DOHH2 (cell line): Measurements from ENCODE around the gene ABAT.

ENCODE experiments used
- H3F3A ChIP-seq: fragments of 200-600 bp; sonication (generic), shearing (Covaris generic); 2 replicates; pipeline ENCODE4 v1.6.0; 2016; ENCODE audit warnings: antibody characterized with exemption, mild to moderate bottlenecking; ENCODE audit not compliant: control insufficient read depth, insufficient read depth
- H3K27ac ChIP-seq: fragments of 200-600 bp; sonication (generic); 2 replicates; pipeline ENCODE4 v1.5.1; 2014; ENCODE audit warnings: low read depth, mild to moderate bottlenecking, low read length, moderate library complexity
- H3K27me3 ChIP-seq: fragments of 200-600 bp; sonication (generic); 2 replicates; pipeline ENCODE4 v1.6.1; 2014; ENCODE audit warnings: mild to moderate bottlenecking, low read length, mixed read lengths; ENCODE audit not compliant: control insufficient read depth
- H3K36me3 ChIP-seq: fragments of 200-600 bp; sonication (generic); 2 replicates; pipeline ENCODE4 v1.6.1; 2014; ENCODE audit warnings: mild to moderate bottlenecking, low read length, moderate library complexity, mixed read lengths; ENCODE audit not compliant: control insufficient read depth
- H3K4me1 ChIP-seq: fragments of 200-600 bp; sonication (generic); 2 replicates; pipeline ENCODE4 v1.6.1; 2014; ENCODE audit warnings: mild to moderate bottlenecking, low read length, mixed read lengths; ENCODE audit not compliant: control insufficient read depth
- H3K4me2 ChIP-seq: fragments of 200-600 bp; sonication (generic); 2 replicates; pipeline ENCODE4 v1.6.0; 2014; ENCODE audit warnings: mild to moderate bottlenecking, low read length, moderate library complexity
- H3K4me3 ChIP-seq: fragments of 200-600 bp; sonication (generic); 2 replicates; pipeline ENCODE4 v1.5.1; 2014; ENCODE audit warnings: mild to moderate bottlenecking, low read length, mixed read lengths
- H3K79me2 ChIP-seq: fragments of 200-600 bp; sonication (generic); 2 replicates; pipeline ENCODE4 v1.6.1; 2014; ENCODE audit warnings: mild to moderate bottlenecking, low read length, mixed read lengths; ENCODE audit not compliant: control insufficient read depth
- H3K9me2 ChIP-seq: fragments of 200-600 bp; sonication (generic); replicated peaks from 2 replicates; pipeline ENCODE4 v1.6.1; 2014; ENCODE audit warnings: mild to moderate bottlenecking, low read length, mixed read lengths; ENCODE audit not compliant: control insufficient read depth
- H3K9me3 ChIP-seq: fragments of 200-600 bp; sonication (generic); 2 replicates; pipeline ENCODE4 v1.6.1; 2014; ENCODE audit warnings: antibody characterized with exemption, low read length, mixed read lengths; ENCODE audit not compliant: control insufficient read depth, insufficient read depth
- H4K20me1 ChIP-seq: fragments of 200-600 bp; sonication (generic); 2 replicates; pipeline ENCODE4 v1.6.0; 2014; ENCODE audit warnings: low read depth, mild to moderate bottlenecking, antibody characterized with exemption, low read length, moderate library complexity; ENCODE audit not compliant: control insufficient read depth, insufficient read depth
- EZH2phosphoT487 ChIP-seq: fragments of 200-600 bp; sonication (generic); IDR thresholded peaks from 2 replicates; pipeline ENCODE4 v1.6.1; 2017; ENCODE audit warnings: borderline replicate concordance, mild to moderate bottlenecking, antibody characterized with exemption, low read length, moderate library complexity, mixed read lengths
- TF ChIP-seq, protein P1 (sequence below): fragments of 200-600 bp; sonication (generic); IDR thresholded peaks from one replicate; pipeline ENCODE4 v1.5.1; 2014; ENCODE audit warnings: antibody characterized with exemption, mild to moderate bottlenecking, low read depth, low read length; ENCODE audit not compliant: poor library complexity, severe bottlenecking

ABAT gene

GRCh38 chr16:8831871-8832716 lies 157.7 kb downstream of the ABAT start:
- Histone ChIP-seq H3K9me2 (no peaks in the 10 kb centered on the region), H3F3A (no peaks in the 10 kb centered on the region), H3K27me3 (no peaks in the 10 kb centered on the region), H3K4me1 (peaks cover 12% of the 10 kb centered on the region), H3K36me3 (peaks cover 48% of the 10 kb centered on the region), H3K4me3 (no peak overlapping the region), H3K9me3 (no peaks in the 10 kb centered on the region), H3K4me2 (no peak overlapping the region), H3K27ac (no peak overlapping the region), H3K79me2 (peaks cover 51% of the 10 kb centered on the region), H4K20me1 (no peaks in the 10 kb centered on the region)
- TF ChIP-seq EZH2phosphoT487: no peak
- TF ChIP-seq, protein P1, sequence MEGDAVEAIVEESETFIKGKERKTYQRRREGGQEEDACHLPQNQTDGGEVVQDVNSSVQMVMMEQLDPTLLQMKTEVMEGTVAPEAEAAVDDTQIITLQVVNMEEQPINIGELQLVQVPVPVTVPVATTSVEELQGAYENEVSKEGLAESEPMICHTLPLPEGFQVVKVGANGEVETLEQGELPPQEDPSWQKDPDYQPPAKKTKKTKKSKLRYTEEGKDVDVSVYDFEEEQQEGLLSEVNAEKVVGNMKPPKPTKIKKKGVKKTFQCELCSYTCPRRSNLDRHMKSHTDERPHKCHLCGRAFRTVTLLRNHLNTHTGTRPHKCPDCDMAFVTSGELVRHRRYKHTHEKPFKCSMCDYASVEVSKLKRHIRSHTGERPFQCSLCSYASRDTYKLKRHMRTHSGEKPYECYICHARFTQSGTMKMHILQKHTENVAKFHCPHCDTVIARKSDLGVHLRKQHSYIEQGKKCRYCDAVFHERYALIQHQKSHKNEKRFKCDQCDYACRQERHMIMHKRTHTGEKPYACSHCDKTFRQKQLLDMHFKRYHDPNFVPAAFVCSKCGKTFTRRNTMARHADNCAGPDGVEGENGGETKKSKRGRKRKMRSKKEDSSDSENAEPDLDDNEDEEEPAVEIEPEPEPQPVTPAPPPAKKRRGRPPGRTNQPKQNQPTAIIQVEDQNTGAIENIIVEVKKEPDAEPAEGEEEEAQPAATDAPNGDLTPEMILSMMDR: no peak

GRCh38 chr16:8832717-8833105 lies 158.3 kb downstream of the ABAT start:
- H3K4me3 ChIP-seq: no peak overlapping the region
- peaks cover 48% of the 10 kb centered on the region for H3K36me3 ChIP-seq
- H3F3A ChIP-seq: no peaks in the 10 kb centered on the region
- H4K20me1 ChIP-seq: no peaks in the 10 kb centered on the region
- no peaks in the 10 kb centered on the region for H3K27me3 ChIP-seq
- peaks cover 12% of the 10 kb centered on the region for H3K4me1 ChIP-seq
- peaks cover 54% of the 10 kb centered on the region for H3K79me2 ChIP-seq
- TF ChIP-seq EZH2phosphoT487: no peak
- TF ChIP-seq, protein P1: no peak
- no peaks in the 10 kb centered on the region for H3K9me3 ChIP-seq
- no peak overlapping the region for H3K27ac ChIP-seq
- H3K4me2 ChIP-seq: no peak overlapping the region
- H3K9me2 ChIP-seq: no peaks in the 10 kb centered on the region
